ENCODE data around the gene AGBL1. TPM values are rescaled to one million over a fixed set of nuclear protein-coding genes. Genes with fewer than 3 reads are reported as not detected.
"Not testable (repeated sequence)": the region's sequence is repeated elsewhere in the genome, so short reads cannot be mapped to it uniquely, and the experiment has no call there.

AGBL1 gene
- total RNA-seq, 1 donor, result under 0.01 TPM

DNA sequence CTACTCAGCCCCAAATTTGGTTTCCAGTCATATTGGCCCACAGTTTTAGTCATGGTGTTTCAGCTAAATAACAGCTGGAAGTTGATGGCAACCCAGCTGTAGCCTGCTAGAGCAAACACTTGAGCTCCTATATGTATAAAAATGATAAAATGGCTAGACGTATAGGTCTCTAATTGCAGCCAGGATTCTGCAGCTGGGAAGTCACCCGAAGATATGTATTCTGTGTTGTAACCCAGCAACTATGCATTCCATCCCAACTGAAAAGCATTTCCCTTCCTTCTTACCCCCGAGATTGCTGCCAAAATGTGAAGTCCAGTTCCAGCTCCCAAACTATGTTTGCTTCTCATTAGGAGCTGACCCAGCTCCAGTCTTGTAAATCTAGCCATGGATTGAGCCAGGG, 408.4 kb downstream of the AGBL1 start:
- DNase-seq (ENCODE audit: low read depth in 2 of 3, low spot score in 2 of 3), result no peak

DNA sequence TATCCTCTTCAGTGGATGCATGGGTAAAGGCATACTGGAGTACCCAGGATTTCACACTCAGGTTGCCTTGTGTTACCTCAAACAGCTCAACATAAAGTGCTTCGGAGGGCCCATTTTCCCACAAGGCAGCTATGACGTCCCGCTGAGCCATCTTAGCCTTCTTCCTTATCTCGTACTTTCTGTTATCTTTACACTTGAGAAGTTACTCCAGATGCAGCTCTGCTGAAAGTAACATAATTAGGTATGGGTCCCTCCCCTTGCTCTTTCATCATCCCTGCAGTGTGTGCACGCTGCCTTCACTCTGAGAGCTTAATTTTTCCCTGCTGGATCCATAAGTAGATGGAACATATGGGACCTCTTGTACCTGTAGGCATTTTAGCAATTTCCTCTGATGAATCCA, 410.3 kb downstream of the AGBL1 start:
- DNase-seq (ENCODE audit: low read depth in 2 of 3, low spot score in 2 of 3), result no peak

DNA sequence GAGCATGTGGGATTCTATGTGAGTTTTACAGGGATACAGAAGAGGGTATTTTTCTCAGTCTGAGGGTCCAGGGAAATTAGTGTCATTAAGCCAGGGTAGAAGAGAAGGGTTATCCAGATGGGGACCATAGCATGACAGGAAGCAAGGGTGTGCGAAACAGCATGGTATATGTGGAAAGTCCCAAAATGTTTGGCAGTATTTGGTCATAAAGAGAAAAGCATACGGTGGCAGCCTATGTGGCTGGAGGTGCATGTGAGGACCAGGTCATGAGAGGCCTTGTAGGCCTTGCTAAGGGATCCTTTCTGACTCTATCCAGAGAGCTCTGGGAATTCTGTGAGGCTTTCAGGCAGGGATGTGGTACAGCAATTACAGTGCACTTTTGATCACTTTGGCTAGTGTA, 411.4 kb downstream of the AGBL1 start:
- DNase-seq (ENCODE audit: low read depth in 2 of 3, low spot score in 2 of 3), result no peak

DNA sequence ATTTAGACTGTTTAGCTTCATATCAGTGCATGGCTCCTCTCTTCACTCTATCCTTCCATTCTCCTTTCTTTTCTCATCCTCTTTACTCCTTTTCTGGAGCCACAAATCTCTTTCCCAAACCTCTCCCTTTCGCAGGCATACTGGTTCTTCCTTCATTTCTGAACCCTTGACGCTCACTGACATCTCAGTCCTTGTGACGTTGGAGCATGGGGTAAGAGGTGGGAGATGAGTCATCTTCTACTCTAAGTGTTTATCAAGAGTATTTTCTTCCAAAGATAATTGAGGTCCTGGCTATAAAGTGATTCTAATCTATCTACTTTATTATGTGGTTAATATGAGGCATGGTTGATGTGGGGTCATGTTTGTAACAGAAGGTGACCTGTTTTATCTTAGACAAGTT, 414.2 kb downstream of the AGBL1 start:
- DNase-seq (ENCODE audit: low read depth in 2 of 3, low spot score in 2 of 3), result no peak

DNA sequence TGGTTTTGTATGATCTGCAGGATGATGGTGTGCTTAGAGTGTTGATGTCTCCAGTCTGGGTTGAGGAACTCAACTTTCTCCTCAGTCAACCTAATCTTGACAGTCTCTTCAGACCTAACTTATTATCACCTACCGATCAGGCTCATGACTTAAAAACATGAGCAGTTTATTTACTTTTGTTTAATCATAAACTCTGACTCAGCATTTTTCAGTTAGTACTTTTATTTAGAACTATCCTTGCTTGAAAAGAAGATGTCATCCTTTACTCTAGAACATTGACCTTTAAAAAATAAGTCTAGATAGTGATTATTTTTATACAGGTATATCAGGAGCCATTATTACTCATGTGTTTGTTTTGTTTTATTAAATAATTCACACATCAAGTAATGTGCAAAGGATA, 414.8 kb downstream of the AGBL1 start:
- DNase-seq (ENCODE audit: low read depth in 2 of 3, low spot score in 2 of 3), result no peak

DNA sequence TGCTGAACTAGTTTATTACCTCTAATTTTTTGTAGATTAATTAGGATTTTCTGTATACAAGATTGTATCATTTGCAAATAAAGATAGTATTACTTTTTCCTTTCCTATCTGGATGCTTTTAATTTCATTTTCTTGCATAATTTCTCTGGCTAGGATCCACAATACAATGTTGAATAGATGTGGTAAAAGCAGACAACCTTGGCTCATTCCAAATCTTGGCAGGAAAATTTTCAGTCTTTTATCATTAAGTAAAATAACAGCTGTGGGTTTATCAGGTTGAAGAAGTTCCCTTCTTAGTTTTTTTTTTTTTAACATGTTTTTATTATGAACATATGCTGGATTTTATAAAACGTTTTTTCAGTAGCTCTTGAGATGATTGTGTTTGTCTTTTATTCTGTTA, 422.6 kb downstream of the AGBL1 start:
- no peak for DNase-seq (ENCODE audit: low read depth in 2 of 3, low spot score in 2 of 3)

DNA sequence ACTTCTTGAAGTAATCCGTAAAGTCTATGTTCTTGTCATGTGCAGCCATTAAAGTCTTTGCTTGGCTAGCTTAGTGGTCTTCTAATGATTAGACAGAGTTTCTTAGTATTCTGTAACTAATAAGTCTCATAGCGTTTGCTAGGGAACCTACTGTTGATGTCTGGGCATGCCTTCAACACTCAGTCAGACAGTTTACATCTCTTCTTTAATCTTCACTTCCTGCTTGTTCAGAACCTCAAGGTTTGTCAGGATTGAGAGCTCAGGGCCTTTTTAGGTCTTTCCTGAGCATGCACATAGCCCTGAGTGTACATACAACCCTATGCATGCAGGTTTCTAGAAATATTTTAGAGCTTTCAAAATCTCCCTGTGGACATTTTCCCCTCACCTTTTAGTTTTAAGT, 426.3 kb downstream of the AGBL1 start:
- no peak for DNase-seq (ENCODE audit: low read depth in 2 of 3, low spot score in 2 of 3)

DNA sequence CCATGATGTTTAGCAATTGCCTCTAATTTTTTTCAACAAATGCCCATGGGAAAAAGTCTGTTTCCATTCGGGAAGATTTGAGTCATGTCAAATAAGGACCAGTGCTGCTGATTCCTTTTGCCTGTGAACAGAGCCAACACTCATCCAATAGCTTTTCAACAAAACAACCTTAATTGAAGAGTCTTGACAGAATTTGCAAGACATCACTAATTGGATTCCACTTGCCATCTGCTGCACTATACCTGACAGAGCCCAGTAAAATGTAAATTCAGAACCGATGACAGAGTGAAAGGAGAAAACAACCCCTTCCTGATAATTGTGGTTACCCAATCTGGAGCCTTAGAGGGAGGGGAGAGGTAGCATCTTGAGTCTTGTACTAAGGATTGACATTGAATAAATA, 426.7 kb downstream of the AGBL1 start:
- no peak for DNase-seq (ENCODE audit: low read depth in 2 of 3, low spot score in 2 of 3)

DNA sequence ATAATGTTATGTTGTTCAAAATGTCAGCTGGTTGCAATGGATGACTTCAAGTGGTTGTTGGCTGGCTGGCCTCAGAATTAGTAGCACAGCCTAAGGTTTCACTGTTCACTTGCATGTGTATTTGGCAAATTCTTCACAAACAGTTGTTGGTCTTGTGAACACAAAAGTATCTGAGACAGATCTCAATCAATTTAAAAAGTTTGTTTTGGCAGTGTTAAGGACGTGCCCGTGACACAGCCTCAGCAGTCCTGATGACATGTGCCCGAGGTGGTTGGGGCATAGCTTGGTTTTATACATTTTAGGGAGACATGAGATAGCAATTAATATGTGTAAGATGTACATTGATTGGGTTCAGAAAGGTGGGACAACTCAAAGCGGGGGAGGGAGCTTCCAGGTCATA, 436.0 kb downstream of the AGBL1 start:
- no peak for DNase-seq (ENCODE audit: low read depth in 2 of 3, low spot score in 2 of 3)

DNA sequence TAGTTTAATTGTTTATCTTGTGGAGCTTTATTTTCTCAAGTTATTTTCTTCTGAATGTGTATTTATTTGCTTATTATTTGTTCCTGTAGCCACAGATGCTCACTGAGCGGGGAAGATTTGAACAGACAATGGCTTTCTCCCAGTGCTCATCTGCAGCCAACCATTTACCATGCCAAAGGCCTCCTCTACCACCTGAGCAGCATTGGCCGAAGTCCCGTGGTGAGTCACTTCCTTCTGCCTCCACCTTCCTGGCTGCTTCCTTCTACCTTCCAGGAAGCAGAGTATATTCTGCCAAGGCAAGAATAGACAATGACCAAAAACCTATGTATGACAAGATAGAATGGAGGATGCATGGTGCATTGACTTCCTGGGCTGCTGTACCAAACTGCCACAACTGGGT, 443.1 kb downstream of the AGBL1 start:
- DNase-seq (ENCODE audit: low read depth in 2 of 3, low spot score in 2 of 3), result no peak

DNA sequence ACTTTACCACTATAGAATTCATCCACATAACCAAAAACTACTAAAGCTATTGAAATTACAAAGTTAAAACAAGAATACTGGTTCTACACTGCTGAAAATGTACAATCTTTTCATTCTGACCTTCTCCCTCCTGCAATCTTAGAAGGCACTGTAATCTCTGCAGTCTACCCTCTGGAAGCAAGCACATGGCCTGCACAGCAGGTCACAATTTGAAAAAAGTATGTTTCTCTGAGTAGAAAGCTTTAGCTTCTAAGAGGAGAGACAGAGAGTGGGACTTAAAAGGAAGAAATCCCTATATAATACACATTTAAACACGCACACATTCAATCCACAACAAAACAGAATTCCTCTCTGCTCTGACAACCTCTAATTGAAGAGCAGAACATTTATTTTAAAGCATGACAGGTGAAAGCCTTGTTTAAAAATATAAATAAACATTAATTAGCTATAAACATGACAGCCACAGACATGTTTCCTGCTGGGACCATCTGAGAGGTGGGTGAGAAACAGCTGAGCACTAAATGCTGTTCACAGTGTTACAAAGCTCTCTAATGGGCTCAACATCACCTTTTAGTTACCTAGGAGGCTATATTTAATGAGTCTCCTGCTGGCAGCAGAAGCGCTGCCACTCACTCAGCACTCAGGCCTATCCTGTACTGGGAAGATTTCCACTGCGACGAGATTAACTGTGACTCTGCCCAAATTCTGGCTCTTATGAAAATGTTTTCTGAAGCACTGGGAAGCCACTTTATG, 447.4 kb downstream of the AGBL1 start:
- no peak for DNase-seq (ENCODE audit: low read depth in 2 of 3, low spot score in 2 of 3)

DNA sequence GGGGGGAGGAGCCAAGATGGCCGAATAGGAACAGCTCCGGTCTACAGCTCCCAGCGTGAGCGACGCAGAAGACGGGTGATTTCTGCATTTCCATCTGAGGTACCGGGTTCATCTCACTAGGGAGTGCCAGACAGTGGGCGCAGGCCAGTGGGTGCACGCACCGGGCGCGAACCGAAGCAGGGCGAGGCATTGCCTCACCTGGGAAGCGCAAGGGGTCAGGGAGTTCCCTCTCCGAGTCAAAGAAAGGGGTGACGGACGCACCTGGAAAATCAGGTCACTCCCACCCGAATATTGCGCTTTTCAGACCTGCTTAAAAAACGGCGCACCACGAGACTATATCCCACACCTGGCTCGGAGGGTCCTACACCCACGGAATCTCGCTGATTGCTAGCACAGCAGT, 448.4 kb downstream of the AGBL1 start:
- not testable (repeated sequence) for DNase-seq (ENCODE audit: low read depth in 2 of 3, low spot score in 2 of 3)

DNA sequence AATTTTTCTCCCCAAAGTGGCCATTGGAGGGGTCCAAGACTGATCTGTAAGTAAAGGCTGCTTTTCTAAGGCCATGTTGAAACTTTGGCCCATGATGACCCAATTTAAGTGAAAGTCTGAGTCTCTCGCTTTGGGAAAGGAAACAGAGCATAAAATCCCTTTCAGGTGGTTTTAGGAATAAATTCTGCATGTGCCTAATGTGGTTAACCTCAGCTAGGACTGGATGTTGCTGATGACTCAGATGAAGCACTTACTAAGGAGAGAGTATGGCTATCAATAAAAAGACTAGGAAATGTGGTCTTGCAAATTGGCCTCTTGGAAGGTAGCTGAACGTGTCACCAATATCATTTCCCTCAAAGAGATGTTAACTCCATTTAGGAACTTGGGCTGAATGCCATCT, 458.5 kb downstream of the AGBL1 start:
- no peak for DNase-seq (ENCODE audit: low read depth in 2 of 3, low spot score in 2 of 3)

DNA sequence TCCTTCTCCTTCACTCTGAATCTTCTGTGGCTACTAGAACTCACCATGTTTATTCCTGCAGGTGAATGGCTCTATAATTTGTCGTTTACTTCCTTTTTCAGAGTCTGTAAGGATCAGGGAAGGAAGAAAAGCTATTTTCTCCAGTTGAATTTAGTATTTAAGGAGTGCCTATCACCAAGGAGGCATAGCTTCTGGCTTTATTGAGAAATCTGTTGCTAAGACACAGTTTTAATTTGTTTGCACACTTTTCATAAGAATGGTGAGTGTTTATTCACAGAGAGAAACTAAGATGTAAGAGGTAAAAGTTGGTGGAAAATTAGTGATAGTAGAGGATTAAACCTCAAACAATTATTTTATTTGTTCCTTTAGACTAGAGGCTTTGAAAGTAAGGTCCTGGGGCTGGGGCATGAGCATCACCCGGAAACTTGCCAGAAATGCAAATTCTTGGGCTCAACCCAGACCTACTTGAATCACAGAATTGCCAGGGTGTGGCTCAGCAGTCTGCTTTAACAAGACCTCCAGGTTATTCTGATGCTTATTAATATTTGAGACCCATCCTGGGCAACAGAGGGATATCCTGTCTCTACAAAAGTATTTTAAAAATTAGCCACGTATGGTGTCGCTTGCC, 461.3 kb downstream of the AGBL1 start:
- DNase-seq (ENCODE audit: low read depth in 2 of 3, low spot score in 2 of 3), result no peak

DNA sequence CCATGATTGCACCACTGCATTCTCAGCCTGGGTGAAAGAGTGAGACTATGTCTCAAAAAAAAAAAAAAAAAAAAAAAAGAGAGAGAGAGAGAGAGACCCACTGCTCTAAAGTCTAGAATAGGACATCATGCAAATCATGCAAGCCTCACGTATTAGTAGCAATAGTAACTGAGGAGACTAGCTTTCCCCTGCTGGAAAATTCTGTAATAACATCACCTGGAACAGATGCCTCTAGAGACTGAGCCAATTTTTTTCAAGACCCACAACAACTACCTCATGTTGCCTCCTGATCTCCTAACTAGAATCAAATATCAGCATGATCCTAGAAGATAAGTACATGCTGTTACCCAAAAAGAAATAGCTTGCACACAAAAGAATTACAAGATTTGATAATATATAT, 461.9 kb downstream of the AGBL1 start:
- no peak for DNase-seq (ENCODE audit: low read depth in 2 of 3, low spot score in 2 of 3)

DNA sequence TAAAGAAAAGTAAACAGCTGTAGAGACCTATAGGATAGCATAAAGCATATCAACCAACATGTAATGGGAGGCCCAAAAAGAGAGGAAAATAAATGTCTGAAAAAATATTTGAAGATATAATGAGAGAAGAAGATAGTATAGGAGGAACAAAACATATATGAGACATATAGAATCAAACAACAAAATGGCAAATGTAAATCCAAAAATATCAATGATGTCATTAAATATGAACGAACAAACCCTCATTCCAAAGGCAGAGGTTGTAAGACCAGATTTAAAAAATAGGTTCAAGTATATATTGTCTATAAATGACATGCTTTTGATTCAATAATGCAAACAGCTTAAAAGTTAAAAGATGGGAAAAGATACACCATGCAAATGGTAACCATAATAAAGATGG, 470.4 kb downstream of the AGBL1 start:
- no peak for DNase-seq (ENCODE audit: low read depth in 2 of 3, low spot score in 2 of 3)

DNA sequence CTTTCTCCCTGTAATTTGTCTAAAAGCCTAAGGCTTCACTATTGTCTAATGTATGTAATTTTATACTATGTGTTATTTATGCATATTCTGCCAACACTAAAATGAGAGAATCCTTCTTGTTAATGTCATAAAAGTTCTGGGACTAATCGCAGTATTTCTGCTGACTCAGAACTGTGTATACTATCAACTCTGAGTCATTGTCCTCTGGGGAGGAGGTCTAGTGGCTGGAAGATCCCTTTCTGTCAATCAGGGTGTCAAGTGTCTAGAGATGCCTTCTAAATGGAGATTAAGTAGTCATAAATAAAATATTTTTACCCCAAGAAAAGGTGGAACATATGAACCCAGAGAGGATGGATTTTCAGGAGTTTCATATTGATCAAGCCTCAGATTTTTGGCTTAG, 473.4 kb downstream of the AGBL1 start:
- DNase-seq (ENCODE audit: low read depth in 2 of 3, low spot score in 2 of 3), result no peak

DNA sequence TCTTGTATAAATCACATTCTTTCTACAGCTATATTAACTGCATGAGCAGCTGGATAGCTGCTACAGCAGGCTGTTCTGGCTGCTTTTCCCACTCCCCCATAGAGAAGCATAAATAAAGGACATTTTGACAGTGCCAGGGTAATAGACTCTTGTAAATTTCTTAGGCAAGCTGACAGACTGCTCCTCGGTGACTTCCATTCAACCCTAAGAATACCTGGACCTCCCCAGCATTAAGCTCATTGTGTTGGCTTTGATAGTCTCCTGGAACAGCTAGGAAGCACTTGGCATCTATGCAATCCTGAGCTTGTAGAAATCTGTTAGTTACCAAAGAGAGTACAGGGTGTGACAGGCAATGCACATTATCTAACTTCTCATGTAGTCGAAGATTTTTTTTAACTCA, 475.4 kb downstream of the AGBL1 start:
- DNase-seq (ENCODE audit: low read depth in 2 of 3, low spot score in 2 of 3), result no peak

DNA sequence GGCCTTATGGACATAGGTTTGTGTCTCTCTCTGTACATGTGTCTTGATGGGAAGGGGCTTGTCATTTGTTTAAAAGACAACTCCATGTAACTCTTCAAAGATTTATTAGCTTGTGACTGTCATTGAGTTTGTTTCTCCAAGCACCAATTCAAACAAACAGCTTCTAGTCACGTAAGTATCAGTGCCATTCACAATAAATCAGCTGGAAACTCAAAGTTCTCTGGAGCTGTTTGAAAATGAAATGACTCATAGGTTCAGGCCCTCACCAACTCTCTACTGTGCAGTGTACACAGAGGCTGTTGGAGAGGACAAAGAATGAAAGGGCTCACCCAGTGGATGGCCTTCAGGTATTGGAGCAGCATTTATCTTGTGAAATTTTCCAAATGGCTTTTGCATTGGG, 476.3 kb downstream of the AGBL1 start:
- DNase-seq (ENCODE audit: low read depth in 2 of 3, low spot score in 2 of 3), result no peak

DNA sequence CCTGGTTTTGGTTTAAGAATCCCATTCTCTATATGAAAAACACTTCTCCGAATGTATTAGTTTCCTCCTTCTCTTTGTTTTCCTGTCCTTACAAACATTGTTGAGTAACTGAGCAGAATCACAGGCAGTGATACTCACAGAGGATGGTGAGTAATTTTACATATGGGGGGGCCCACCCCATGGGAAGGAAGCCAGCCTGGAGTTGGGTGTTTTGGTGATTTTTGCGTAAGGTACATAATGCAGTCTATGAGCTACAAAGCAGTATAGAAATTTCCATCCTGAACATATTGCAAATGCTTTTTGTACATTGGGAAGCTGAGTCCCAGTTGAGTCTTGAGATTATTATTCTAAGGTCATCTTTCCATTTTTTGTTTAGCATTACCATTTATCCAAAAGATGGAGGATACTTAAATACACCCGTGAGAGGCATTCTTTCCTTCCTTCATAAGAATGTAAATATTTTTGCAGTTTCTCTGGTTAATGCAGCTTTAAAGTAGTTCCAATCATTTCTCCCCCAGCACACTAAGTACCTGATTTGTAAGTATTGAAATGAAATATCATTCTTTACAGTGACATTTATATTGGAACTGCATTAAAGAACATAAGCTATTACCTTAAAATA, 476.8 kb downstream of the AGBL1 start:
- no peak for DNase-seq (ENCODE audit: low read depth in 2 of 3, low spot score in 2 of 3)

DNA sequence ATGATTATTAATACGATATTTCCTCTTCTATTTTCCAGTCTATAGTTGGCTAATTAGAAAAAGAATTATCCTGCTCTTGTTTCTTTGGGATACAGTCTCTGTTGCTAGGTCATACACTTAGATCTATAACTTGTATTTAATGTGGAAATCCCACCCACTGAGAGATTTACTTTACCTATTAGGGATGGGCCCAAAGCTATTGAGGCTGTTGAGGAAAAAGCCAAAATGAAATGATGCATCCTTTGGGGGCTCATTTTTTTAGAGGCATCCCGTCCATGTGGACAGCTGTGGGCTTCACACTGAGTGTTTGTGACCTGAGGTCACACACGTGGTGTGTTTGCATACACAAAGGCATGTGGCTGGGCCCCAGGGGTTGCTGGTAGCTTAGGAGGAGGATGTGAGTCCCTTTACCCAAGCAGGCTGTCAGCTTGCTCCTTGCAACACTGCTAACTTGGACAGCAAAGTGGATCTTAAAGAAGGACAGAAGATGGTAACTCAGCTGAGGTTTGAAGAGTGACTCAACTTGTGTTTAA, 477.4 kb downstream of the AGBL1 start:
- no peak for DNase-seq (ENCODE audit: low read depth in 2 of 3, low spot score in 2 of 3)

DNA sequence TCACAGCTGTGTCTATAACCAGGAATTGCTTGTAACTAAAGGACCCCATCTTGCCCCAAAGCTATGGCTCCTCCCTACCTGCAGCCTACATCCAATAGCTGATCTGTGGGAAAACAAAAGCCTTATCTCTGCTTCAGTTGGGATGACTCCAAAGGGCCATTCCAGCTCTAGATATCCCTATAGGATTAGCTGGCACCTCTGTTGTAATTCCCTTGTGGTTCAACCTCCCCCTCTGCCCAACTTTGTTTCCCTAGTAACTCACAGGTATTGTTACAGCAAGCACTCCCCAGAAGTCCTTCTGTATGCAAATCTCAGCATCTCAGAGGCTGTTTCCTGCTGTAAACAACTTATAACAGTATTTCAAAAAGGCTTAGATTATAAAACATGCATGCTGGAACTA, 478.6 kb downstream of the AGBL1 start:
- DNase-seq (ENCODE audit: low read depth in 2 of 3, low spot score in 2 of 3), result no peak

Measured in hematopoietic multipotent progenitor cell (in vitro differentiated cells).